HL-60 (cell line): ENCODE data around the gene PLOD3.

Experiments
- CTCF ChIP-seq: IDR thresholded peaks from one replicate; pipeline ENCODE4 v1.5.1; 2011; ENCODE audit warnings: low read length, control low read depth, inconsistent platforms; ENCODE audit not compliant: insufficient read depth
- GABPA ChIP-seq: IDR thresholded peaks from 2 replicates; pipeline ENCODE4 v1.6.1; 2012; ENCODE audit warnings: low read depth
- POLR2AphosphoS5 ChIP-seq: IDR thresholded peaks from 2 replicates; pipeline ENCODE4 v1.6.1; 2012; ENCODE audit warnings: low read depth
- REST ChIP-seq: IDR thresholded peaks from 2 replicates; pipeline ENCODE4 v1.6.1; 2012; ENCODE audit warnings: low read depth; ENCODE audit not compliant: insufficient replicate concordance
- SPI1 ChIP-seq: IDR thresholded peaks from 2 replicates; pipeline ENCODE4 v1.6.1; 2012; ENCODE audit warnings: low read depth, mild to moderate bottlenecking, borderline replicate concordance

- TF ChIP-seq SPI1 (0 out of 2 replicates have a peak, but pooled peaks have one; percentile 4), CTCF (no peak), REST (no peak), POLR2AphosphoS5 (no peak), GABPA (no peak)
These were observed 43.0 kb downstream of the PLOD3 start for GRCh38 chr7:101174322-101174854.
